GM21381 (cell line): ENCODE measurements around the gene HSCB.
"Not testable (repeated sequence)": the region's sequence is repeated elsewhere in the genome, so short reads cannot be mapped to it uniquely, and the experiment has no call there.

ENCODE experiments used
- ATAC-seq: cut with Tn5 transposase; IDR thresholded peaks from one replicate; pipeline ENCODE4 v1.9.1; 2021; ENCODE audit warnings: mild to moderate bottlenecking, moderate library complexity; ENCODE audit not compliant: unreplicated experiment

HSCB gene

GRCh38 chr22:28741785-28742561 lies at the start of gene HSCB, which contains the start of gene CHEK2:
TSS of gene HSCB (plus strand) at chr22:28742039. CDS start at chr22:28742096, 57 bp downstream.
TSS of gene CHEK2 (minus strand) at chr22:28741820. CDS start at chr22:28734721, 7,099 bp downstream.
- ATAC-seq: peak; percentile 90

- not testable (repeated sequence) for ATAC-seq
These were observed 48.6 kb upstream of the HSCB start for GRCh38 chr22:28693041-28693760.

DNA sequence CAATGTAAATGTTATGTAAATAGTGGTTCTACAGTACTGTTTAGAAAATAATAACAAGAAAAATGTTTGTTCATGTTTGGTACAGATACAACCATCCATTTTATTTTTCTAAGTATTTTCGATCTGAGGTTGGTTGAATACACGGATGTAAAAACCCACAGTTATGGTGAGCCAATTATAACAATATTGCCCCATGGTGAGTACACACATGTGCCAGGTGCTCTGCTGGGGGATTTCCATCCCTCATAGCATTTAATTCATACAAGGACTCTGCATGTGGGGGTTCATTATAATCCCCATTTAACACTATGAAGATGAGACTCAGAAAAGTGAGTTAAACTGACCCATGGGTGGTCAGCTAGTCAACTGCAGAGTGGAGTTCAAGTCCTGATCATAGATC lies 38.9 kb upstream of the HSCB start:
- ATAC-seq: no peak

DNA sequence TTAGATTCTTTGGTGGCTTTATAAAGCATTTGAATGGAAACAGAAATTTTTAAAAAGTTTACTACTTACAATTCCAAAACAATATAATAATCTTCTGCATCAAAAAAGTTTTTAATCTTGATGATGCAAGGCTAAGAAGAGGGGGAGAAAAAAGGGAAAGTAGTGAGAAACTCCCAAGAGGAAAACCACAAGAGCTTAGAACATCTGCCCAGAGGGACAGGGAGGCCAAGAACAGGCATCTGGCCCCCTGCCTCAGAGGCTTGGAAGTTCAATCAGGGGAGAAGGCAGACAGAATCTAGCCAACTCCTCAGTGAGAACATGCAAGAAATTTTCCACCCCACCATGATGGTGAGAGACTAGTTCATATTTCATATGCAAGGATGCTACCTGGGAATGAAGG lies 38.4 kb upstream of the HSCB start:
- no peak for ATAC-seq

GRCh38 chr22:28706845-28707244 lies 35.0 kb upstream of the HSCB start:
- ATAC-seq: no peak

DNA sequence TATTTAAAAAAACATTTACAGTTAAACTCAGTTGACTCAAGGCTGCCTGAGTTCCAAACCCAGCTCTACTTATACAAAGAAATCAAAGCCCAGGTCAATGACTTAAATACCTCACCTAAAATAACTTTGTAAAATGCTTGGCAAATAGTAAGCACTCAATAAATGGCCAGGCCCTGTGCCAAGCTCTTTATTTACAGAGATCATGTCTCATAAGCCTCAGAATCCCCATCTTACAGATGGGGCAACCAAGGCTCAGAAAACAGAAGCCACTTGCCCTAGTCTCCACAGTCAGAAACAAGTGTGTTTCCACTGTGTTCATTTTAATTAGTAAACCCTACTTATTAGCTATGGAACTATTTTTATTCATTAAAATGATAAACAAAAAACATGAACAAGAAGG lies 31.7 kb upstream of the HSCB start:
- ATAC-seq: no peak

DNA sequence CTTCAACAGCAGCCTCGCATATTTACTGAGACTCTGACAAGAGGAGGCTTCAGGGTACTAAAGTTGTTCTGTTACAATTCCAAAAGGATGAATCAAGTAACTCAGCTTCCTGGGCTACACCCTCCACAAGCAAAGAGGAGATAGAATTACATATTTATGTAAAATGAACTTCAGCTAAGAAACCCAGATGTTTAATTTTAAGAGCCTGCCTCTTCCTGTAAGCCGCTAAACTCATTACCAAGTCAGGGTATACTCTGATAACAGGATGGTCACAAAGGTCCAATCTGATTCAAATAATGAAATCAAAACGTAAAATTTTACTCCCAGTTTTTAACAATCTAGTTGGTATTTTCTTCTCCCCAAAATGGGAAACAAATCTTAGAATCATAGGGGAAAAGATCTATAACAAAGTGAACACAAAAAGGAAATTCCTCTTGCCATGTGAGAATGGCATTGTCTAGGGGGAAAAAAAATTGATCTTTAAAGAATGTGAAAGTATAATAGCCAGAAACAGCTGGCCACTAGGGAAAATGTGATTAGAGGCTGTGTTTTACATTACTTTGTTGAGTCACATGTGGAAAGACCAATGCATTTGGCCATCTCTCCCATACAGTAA lies 31.2 kb upstream of the HSCB start:
- no peak for ATAC-seq

DNA sequence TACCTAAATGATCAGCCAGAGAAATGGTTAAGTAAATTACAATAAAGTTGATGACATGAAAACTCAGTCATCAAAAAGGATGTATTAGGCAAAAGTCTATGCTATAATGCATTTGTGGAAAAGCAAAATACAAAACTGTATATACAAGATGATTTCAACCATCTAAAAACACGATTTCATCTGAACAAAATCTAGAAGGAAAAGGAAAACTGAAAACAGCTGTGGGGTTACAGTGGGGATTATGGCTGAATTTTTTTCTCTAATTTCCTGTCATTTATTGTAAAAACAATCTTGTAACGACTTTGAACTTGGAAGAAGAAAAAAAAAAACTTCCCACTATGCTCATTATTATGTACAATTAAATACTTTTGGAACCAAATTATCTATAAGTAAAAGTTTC lies 30.5 kb upstream of the HSCB start:
- no peak for ATAC-seq

DNA sequence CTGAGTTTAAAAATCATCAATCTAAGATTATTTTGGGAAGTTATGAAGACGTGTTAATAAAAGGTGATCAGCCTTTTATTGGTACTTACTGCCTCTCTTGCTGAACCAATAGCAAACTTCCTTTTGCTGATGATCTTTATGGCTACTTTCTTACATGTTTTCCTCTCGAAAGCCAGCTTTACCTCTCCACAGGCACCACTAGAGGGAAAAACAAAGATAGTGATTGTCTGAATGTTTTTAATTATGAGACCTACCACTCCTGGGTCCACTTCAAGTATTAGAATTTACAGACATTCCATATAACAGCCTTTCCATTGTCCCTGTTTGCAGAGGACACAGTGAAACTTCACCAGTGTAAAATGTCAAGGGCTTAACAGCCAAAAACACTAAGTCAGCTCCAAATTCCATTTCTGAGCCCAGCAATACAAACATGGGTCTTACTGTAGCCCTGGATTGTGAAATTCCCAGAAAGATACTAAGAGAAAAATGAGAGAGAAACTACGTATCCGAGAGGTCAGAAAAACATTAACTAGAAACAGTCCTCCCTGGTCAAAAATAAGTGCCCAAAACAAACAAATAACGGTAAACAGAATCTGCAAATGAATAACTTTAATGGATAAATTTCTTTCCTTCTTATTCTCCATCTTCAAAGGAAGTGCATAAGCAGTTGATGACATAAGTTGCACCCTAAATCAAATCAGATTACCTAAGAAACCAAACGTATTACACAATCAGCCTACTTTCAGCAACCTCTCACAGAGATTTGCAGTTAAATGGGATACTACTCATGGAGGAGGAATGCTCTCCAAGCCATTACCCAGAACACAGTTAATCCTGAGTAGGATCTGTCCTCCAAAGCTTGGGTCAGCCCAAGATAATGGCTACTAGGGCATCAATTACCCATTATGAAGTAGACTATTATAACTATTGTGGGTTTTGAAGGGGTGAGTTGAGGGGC lies 29.7 kb upstream of the HSCB start:
- ATAC-seq: no peak

DNA sequence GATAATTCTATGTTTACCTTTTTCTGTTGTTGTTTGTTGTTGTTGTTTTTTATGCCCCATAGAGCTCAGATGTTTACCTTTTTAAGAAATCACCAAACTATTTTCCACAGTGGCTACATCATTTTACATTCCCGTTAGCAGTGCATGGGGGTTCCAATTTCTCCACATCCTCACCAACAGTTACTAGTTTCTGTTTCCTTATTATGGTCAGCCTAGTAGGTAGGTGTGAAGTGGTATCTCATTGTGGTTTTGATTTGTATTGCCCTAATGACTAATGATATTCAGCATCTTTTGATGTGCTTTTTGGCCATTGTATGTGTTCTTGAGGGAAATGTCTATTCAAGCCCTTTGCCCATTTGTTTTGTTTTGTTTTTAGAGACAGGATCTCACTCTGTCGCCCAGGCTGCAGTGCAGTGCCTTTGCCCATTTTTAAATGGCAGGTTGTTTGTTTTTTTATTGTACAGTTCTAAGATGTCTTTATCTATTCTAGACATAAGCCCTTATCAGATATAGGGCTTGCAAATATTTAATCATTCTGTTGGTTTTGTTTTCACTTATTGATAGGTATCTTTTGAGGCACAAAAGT lies 27.7 kb upstream of the HSCB start:
- ATAC-seq: no peak

DNA sequence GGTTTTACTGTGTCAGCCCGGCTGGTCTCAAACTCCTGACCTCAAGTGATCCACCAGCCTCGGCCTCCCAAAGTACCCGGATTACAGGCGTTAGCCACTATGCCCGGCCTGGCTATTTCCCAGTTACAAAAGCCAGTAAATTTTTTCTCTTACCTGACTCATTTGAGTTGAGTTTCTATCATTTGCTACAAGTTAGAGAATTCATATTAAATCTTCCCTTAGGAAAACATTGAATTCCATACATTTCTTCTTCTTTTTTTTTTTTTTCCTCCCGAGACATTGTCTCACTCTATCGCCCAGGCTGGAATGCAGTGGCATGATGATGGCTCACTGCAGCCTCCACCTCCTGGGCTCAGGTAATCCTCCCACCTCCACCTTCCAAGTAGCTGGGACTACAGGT lies 26.2 kb upstream of the HSCB start:
- no peak for ATAC-seq

DNA sequence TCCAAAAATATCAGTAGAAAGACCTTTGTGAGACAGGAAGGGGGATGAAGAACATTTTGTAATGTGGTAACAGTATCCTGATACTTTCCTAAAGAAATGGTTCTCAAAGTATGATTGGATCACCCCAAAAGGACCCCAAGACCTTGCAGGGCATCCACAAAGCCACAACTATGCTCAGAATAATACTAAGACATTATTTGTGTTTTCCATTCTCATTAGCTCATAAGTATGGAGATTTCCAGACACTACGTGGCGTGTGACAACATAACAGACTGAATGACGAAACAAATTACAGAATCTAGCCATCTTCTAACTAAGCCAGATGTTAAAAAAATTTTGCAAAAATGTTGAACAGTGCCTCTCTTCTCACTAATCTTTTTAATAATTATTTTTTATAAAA lies 25.2 kb upstream of the HSCB start:
- no peak for ATAC-seq

DNA sequence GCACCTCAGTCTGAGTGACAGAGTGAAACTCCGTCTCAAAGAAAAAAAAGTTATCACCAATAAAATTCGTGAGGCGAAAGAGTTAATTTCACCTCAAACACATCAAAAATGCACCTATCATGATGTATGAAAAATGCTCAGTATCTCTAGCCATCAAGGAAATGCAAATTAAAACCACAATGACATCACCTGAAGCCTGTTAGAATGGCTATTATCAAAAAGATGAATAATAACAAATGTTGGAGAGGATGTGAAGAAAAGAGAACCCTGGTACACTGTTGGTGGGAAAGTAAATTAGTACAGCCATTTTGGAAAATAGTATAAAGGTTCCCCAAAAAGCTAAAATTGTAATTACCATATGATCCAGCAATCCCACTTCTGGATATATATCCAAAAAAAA lies 23.8 kb upstream of the HSCB start:
- ATAC-seq: no peak

DNA sequence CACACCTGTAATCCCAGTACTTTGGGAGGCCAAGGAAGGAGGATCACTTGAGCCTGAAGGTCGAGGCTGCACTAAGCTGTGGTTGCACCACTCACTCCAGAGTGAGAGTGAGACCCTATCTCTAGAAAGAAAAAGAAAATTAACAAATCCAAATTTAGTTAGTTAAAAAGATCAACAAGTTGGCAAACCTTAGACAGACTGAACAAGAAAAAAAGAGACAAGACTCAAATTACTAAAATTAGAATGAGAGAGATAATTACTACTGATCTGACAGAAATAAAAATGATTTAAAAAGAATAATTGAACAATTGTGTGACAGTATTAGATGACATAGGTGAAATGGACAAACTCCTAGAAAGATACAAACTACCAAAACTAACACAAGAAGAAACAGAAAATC lies 13.8 kb upstream of the HSCB start:
- no peak for ATAC-seq

GRCh38 chr22:28728621-28729313 lies 13.1 kb upstream of the HSCB start:
- no peak for ATAC-seq

DNA sequence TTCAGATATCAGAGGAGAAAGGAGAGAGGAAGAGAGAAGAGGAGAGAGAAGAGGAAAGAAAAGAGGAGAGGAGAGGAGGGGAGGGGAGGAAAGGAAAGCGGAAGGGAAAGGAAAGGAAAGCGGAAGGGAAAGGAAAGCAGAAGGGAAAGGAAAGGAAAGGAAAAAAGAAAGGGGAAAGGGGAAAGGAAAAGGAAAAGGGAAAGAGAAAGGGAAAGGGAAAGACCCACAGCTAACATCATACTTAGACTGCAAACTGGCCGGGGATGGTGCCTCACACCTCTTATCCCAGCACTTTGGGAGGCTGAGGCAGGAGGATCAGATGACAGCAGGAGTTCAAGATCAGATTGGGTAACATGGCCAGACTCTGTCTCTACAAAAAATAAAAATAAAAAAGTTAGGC lies 11.7 kb upstream of the HSCB start:
- ATAC-seq: no peak

DNA sequence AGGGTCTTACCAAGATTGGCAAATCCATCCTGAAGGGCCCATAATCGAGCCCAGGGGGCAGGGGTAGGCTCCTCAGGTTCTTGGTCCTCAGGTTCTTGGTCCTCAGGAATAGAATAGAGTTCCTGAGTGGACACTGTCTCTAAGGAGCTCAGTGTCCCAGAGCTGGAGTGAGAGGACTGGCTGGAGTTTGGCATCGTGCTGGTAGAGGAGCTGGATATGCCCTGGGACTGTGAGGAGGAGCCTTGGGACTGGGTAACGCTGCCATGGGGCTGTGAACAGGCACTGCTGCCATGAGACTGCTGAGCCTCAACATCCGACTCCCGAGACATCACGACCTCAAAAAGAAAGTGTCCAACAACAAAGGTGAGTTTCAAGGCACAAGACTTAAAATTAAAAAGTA lies 7.4 kb upstream of the HSCB start:
- ATAC-seq: no peak

DNA sequence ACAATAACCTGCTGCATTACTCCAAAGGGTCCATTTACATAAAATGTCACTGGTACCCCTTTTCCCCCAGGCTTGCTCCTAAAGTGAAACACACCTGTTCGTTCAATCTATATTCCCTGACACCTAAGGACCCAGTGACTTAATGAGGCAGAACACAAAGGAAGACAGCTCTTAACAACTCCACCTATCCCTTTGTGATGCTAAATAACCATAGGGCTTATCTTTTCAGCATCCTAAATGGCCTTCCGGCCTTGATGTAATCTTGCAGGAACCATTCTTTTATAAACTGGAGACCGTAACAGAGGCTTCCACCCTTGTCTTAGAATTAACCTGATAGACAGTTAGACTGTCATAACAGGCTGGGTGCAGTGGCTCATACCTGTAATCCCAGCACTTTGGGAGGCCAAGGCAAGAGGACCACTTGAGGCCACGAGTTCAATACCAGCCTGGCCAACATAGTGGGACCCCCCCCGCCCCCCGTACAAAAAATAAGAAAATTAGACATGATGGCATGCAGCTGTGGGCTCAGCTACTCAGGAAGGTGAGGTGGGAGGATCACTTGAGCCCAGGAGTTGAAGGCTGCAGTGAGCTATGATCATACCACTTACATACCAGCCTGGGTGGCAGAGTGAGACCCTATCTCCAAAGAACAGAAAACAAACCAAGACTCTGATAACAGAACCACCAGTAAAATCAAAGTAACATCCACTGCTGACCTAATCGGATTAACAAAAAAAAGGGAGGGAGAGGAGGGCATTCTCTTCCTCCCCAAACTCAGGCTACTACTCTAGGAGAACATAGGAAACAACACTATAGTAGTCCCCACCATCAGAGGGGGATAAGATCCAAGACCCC lies 5.3 kb upstream of the HSCB start:
- no peak for ATAC-seq

- ATAC-seq: no peak
These were observed 4.1 kb upstream of the HSCB start for GRCh38 chr22:28737701-28738100.
